Activated naive CD4-positive, alpha-beta T cell treated with anti-CD3 and anti-CD28 coated beads, Interleukin-2, amount 10 ng/mL, durations not matched to agents 7 days and 5 days (primary cell): ENCODE measurements around the gene EPS8L2.

Experiments used
- CTCF ChIA-PET: fragments of 350-600 bp; sonication (Branson Sonifier 250); formaldehyde crosslinking; loops from one replicate; lab custom pipeline; 2021; ENCODE audit warnings: antibody characterized with exemption; lab: Charles Lee
- DNase-seq: peaks from one replicate; pipeline ENCODE4 v3.0.0-alpha.2; 2020
- H3K27ac Mint-ChIP-seq: one replicate; pipeline ENCODE4 v1.8.0; 2021; ENCODE audit warnings: mild to moderate bottlenecking, moderate library complexity, mixed read lengths
- H3K27me3 Mint-ChIP-seq: one replicate; pipeline ENCODE4 v1.8.0; 2021; ENCODE audit warnings: mild to moderate bottlenecking, mixed read lengths
- H3K36me3 Mint-ChIP-seq: one replicate; pipeline ENCODE4 v1.8.0; 2021; ENCODE audit warnings: mixed read lengths
- H3K4me1 Mint-ChIP-seq: one replicate; pipeline ENCODE4 v1.8.0; 2021; ENCODE audit warnings: mixed read lengths
- H3K4me3 Mint-ChIP-seq: one replicate; pipeline ENCODE4 v1.8.0; 2021; ENCODE audit warnings: mild to moderate bottlenecking, moderate library complexity, mixed read lengths
- H3K9me3 Mint-ChIP-seq: one replicate; pipeline ENCODE4 v1.8.0; 2021; ENCODE audit warnings: mixed read lengths

Gene EPS8L2

GRCh38 chr11:770642-771616, 64.9 kb downstream of the EPS8L2 start:
- no peaks in the 10 kb centered on the region for H3K9me3 Mint-ChIP-seq
- peaks cover 7% of the 10 kb centered on the region for H3K36me3 Mint-ChIP-seq
- no peak overlapping the region for H3K4me3 Mint-ChIP-seq
- H3K27me3 Mint-ChIP-seq = no peaks in the 10 kb centered on the region
- H3K4me1 Mint-ChIP-seq = peaks cover 9% of the 10 kb centered on the region
- DNase-seq = no peak
- H3K27ac Mint-ChIP-seq = no peak overlapping the region
- CTCF ChIA-PET = no interaction called here

DNA sequence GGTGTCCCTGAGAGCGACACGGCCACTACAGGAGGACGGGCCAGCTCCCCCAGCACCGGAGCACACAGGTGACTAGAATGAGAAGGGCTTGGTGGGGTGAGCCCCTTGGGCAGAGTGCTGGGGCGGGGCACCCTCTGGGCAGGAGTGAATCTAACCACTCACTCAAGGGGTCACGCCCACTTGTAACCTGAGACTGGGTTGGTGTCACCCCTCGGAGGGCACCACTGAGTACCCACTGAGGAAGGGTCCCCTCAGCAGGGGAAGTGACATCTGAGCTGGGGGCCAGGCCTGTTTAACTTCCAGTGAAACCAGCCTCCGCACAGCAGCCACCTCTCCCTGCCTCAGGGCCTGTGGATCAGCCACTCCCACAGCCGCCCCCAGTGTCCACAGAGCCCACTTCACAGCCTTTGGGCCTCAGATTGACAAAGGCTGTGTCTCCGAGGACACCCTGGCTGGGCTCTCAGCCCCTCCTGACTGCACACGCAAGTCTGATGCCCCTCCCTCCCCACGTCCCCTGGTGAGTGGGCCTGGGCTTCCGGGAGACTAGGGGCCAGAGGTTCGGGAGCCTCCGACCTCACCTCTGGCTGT, 65.7 kb downstream of the EPS8L2 start:
- peaks cover 4% of the 10 kb centered on the region for H3K36me3 Mint-ChIP-seq
- no peaks in the 10 kb centered on the region for H3K27me3 Mint-ChIP-seq
- peaks cover 16% of the 10 kb centered on the region for H3K4me1 Mint-ChIP-seq
- H3K27ac Mint-ChIP-seq = no peak overlapping the region
- DNase-seq = no peak
- no peaks in the 10 kb centered on the region for H3K9me3 Mint-ChIP-seq
- H3K4me3 Mint-ChIP-seq = no peak overlapping the region
- CTCF ChIA-PET = no interaction called here

DNA sequence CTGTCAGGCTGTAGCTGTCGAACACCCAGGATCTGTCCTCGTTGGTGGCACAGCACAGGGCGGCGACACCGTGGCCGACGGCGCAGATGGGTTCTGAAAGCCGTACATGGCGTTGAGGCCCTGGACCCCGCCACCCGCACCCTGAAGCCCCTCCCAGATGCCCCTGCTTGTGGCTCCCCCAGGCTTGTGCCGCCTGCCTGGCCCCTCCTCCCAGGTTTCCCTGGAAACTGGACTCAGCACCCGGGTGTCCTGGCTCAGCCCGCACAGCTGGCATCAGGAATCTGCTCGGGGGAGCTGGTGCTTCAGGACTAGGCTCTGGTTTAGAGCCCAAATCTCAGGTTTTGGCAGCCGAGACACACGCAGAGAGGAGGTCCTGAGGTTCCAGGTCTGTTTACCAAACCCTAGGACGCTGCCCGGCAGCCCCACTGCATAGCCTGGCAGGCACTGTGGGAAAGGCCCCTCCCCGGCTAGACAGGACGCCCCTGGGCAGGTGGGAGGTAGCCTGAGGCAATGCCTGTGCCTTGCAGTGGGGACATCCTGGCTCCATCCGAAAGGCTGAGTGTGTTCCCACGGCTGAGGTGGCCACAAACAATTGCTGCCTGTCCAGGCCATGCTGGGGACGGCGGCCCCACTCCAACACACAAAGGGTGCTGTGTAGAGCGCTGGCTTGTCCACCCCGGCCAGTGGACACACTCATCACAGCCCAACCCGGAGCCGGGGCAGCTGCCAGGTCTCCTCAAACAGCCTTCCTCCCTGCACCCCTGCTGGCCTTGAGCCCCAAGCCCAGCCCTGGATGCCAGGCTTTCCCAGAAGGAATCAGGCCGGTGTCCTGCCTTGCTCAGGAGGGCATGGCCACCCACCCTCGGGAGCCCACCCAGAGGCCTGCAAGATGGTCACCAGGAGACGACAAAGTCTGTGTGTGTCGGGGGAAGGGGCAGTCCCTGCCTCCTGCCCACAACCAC, 66.7 kb downstream of the EPS8L2 start:
- no peaks in the 10 kb centered on the region for H3K27me3 Mint-ChIP-seq
- DNase-seq = no peak
- H3K9me3 Mint-ChIP-seq = no peaks in the 10 kb centered on the region
- CTCF ChIA-PET = no interaction called here
- peaks cover 1% of the 10 kb centered on the region for H3K36me3 Mint-ChIP-seq
- no peak overlapping the region for H3K4me3 Mint-ChIP-seq
- no peak overlapping the region for H3K27ac Mint-ChIP-seq
- H3K4me1 Mint-ChIP-seq = peaks cover 16% of the 10 kb centered on the region

- no peak for DNase-seq
- Mint-ChIP-seq H3K4me1 (peaks cover 17% of the 10 kb centered on the region), H3K4me3 (no peak overlapping the region), H3K9me3 (no peaks in the 10 kb centered on the region), H3K36me3 (peaks cover 1% of the 10 kb centered on the region), H3K27me3 (no peaks in the 10 kb centered on the region), H3K27ac (no peak overlapping the region)
- CTCF ChIA-PET = no interaction called here
Measured at GRCh38 chr11:773425-773824, 67.4 kb downstream of the EPS8L2 start.

- CTCF ChIA-PET = no interaction called here
- Mint-ChIP-seq H3K4me1 (peaks cover 21% of the 10 kb centered on the region), H3K27me3 (no peaks in the 10 kb centered on the region), H3K4me3 (no peak overlapping the region), H3K36me3 (peaks cover 2% of the 10 kb centered on the region), H3K9me3 (no peaks in the 10 kb centered on the region), H3K27ac (no peak overlapping the region)
- DNase-seq = no peak
Measured at GRCh38 chr11:773830-774229, 67.8 kb downstream of the EPS8L2 start.

GRCh38 chr11:774873-775592, 69.0 kb downstream of the EPS8L2 start:
- DNase-seq = no peak
- H3K27me3 Mint-ChIP-seq = no peaks in the 10 kb centered on the region
- peaks cover 2% of the 10 kb centered on the region for H3K36me3 Mint-ChIP-seq
- peak overlapping the region; percentile 66 for H3K4me3 Mint-ChIP-seq
- CTCF ChIA-PET = interaction anchor here (1.7 kb wide), 1 partner anchor 9 kb away, joined by 6 read pairs; no protein-coding TSS in a partner anchor
- no peaks in the 10 kb centered on the region for H3K9me3 Mint-ChIP-seq
- peak overlapping the region; percentile 62 for H3K27ac Mint-ChIP-seq
- peaks cover 31% of the 10 kb centered on the region for H3K4me1 Mint-ChIP-seq

- peaks cover 6% of the 10 kb centered on the region for H3K36me3 Mint-ChIP-seq
- peak overlapping the region; percentile 79 for H3K4me3 Mint-ChIP-seq
- H3K4me1 Mint-ChIP-seq = peaks cover 37% of the 10 kb centered on the region
- no peaks in the 10 kb centered on the region for H3K27me3 Mint-ChIP-seq
- peak overlapping the region; percentile 80 for H3K27ac Mint-ChIP-seq
- CTCF ChIA-PET = interaction anchor here (1.7 kb wide), 1 partner anchor 10 kb away, joined by 6 read pairs; no protein-coding TSS in a partner anchor
- no peak for DNase-seq
- H3K9me3 Mint-ChIP-seq = no peaks in the 10 kb centered on the region
Measured at GRCh38 chr11:776263-776560, 70.2 kb downstream of the EPS8L2 start.

- peaks cover 6% of the 10 kb centered on the region for H3K36me3 Mint-ChIP-seq
- peak overlapping the region; percentile 80 for H3K27ac Mint-ChIP-seq
- peaks cover 37% of the 10 kb centered on the region for H3K4me1 Mint-ChIP-seq
- H3K27me3 Mint-ChIP-seq = no peaks in the 10 kb centered on the region
- peak overlapping the region; percentile 79 for H3K4me3 Mint-ChIP-seq
- no peaks in the 10 kb centered on the region for H3K9me3 Mint-ChIP-seq
- peak; percentile 43 for DNase-seq
- CTCF ChIA-PET = interaction anchor here (1.7 kb wide), 1 partner anchor 11 kb away, joined by 6 read pairs; no protein-coding TSS in a partner anchor
Measured at GRCh38 chr11:776561-777287, 70.7 kb downstream of the EPS8L2 start.
